ENCODE measurements around the gene RAB40A.
"Not testable (repeated sequence)": the region's sequence is repeated elsewhere in the genome, so short reads cannot be mapped to it uniquely, and the experiment has no call there.

The RAB40A gene

DNA sequence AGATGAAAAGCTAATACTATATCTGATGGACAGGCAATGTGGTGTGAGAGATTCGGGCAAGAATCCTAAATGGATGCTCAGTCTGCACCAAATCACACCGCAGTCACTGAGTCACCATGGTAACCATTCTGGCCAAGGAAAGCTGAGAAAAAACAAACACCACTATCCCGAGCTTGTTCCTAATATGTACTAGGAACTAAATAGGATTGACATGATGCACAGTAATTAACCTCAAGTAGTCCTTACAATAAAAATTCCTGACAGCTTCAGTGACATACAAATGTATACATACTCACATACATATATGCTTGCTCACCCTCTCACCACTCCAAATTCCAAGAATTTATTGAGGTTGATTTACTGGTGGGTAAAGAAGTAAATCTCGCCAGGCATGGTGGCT, 1.1 kb upstream of the RAB40A start:
- Histone ChIP-seq H3K36me3 (ENCODE audit: insufficient read depth, low read length) (no peaks in the 10 kb centered on the region), H3K9me3 (ENCODE audit: insufficient read depth, low read depth, low read length) (no peaks in the 10 kb centered on the region), H3K4me3 (ENCODE audit: low read length) (no peak overlapping the region), H3K9ac (ENCODE audit: low read depth, low read length) (no peak overlapping the region), H3K27me3 (ENCODE audit: insufficient read depth, low read length) (no peaks in the 10 kb centered on the region), H3K4me1 (ENCODE audit: insufficient read depth, low read length) (no peaks in the 10 kb centered on the region), H3K27ac (ENCODE audit: low read depth, low read length) (no peak overlapping the region)
- 93% methylated on average over 3 of the region's 4 CpGs for WGBS

DNA sequence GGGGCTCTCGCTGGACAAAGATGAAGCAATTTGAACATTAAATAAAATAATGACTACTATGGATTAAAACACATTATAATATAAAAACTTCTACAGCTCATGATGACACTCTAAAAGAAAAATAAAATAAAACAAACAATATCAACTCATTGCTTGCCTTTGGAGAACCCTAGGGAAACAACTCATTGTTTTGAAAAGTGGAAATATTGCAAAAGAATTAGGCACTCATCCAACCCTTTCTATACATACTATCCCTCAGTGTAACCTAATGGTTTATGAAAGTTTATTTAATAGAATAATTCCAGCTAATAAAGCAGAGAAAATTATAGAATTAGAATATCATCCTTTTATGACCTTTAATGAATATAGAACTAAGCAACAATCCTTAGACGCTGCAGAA, 718 bp downstream of the RAB40A start:
- H3K9me3 ChIP-seq (ENCODE audit: insufficient read depth, low read depth, low read length) = no peaks in the 10 kb centered on the region
- no peaks in the 10 kb centered on the region for H3K4me1 ChIP-seq (ENCODE audit: insufficient read depth, low read length)
- no peaks in the 10 kb centered on the region for H3K27me3 ChIP-seq (ENCODE audit: insufficient read depth, low read length)
- no peaks in the 10 kb centered on the region for H3K36me3 ChIP-seq (ENCODE audit: insufficient read depth, low read length)
- no CpG with 5 or more reads among the region's 2 CpGs for WGBS
- no peak overlapping the region for H3K4me3 ChIP-seq (ENCODE audit: low read length)
- no peak overlapping the region for H3K9ac ChIP-seq (ENCODE audit: low read depth, low read length)
- H3K27ac ChIP-seq (ENCODE audit: low read depth, low read length) = no peak overlapping the region

DNA sequence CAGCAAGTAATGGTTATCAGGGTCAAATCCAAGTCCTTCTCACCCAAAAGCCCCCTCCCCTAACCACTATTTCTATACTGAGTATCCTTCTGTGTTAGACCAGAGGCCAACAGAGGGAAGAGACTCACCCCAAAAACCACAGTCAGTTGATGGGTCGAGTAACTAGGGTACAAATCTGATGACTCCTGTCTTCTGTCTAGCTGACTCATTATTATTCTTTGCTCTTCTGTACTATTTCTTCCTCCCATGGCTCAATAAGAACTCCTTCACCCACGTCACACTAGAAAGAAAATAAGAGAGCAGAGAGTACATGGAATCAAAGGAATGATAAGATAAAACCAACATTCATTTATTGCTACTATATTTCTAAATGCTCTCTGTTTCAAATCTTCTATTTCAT, 2.0 kb downstream of the RAB40A start:
- no peak overlapping the region for H3K9ac ChIP-seq (ENCODE audit: low read depth, low read length)
- H3K4me1 ChIP-seq (ENCODE audit: insufficient read depth, low read length) = no peaks in the 10 kb centered on the region
- no peaks in the 10 kb centered on the region for H3K36me3 ChIP-seq (ENCODE audit: insufficient read depth, low read length)
- H3K4me3 ChIP-seq (ENCODE audit: low read length) = no peak overlapping the region
- WGBS = 100% methylated on average over 1 of the region's 2 CpGs
- no peaks in the 10 kb centered on the region for H3K9me3 ChIP-seq (ENCODE audit: insufficient read depth, low read depth, low read length)
- no peaks in the 10 kb centered on the region for H3K27me3 ChIP-seq (ENCODE audit: insufficient read depth, low read length)
- H3K27ac ChIP-seq (ENCODE audit: low read depth, low read length) = no peak overlapping the region

DNA sequence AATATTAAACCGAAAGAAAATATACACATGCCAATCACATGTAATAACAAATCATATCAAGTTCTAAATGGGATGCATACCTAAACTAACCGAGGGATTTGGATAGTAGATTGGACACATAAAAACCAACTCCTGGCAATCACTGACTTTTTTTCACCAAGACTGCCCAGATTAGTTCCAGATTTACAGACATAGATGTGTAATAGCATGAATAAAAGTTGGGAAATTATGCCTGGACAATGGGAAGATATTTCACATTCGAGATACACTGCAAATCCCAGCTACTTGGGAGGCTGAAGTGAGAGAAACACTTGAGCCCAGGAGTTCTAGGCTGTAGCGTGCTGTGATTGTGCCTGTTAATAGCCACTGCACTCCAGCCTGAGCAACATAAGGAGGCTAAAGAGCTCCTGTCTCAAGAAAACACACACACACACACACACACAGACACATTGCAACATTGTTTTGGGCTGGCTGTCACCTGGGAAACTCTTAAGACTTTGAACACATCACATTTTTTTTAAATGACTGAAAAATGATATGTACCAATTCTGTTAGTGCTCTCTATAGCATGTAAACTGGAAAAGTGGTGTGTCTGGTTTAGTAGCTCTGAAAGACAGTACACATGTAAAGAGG, 5.7 kb downstream of the RAB40A start:
- Histone ChIP-seq H3K9me3 (ENCODE audit: insufficient read depth, low read depth, low read length) (no peaks in the 10 kb centered on the region), H3K4me1 (ENCODE audit: insufficient read depth, low read length) (no peaks in the 10 kb centered on the region), H3K36me3 (ENCODE audit: insufficient read depth, low read length) (no peaks in the 10 kb centered on the region), H3K9ac (ENCODE audit: low read depth, low read length) (no peak overlapping the region), H3K4me3 (ENCODE audit: low read length) (no peak overlapping the region), H3K27ac (ENCODE audit: low read depth, low read length) (no peak overlapping the region), H3K27me3 (ENCODE audit: insufficient read depth, low read length) (no peaks in the 10 kb centered on the region)
- WGBS = 54% methylated on average over 4 of the region's 4 CpGs

DNA sequence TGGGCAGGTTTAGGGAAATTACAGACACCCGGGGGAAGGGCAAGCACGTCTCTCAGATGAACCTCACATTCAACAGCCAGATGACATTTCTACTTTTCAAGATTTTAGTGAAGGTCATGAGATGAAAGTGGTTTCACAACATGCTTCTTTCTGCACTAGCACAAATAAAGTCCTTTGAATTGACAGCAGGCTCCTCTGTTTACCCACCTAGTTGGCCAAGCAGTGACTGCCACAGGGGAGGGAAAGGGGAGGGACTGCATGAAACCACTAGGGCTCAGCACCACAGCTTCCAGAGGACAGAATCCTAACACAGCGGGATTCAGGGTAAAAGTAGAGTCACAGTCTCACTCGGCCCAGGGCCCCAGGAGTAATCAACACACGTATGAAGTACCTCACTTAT, 6.2 kb downstream of the RAB40A start:
- Histone ChIP-seq H3K27ac (ENCODE audit: low read depth, low read length) (no peak overlapping the region), H3K4me1 (ENCODE audit: insufficient read depth, low read length) (no peaks in the 10 kb centered on the region), H3K9ac (ENCODE audit: low read depth, low read length) (no peak overlapping the region), H3K36me3 (ENCODE audit: insufficient read depth, low read length) (no peaks in the 10 kb centered on the region), H3K9me3 (ENCODE audit: insufficient read depth, low read depth, low read length) (no peaks in the 10 kb centered on the region), H3K4me3 (ENCODE audit: low read length) (no peak overlapping the region), H3K27me3 (ENCODE audit: insufficient read depth, low read length) (no peaks in the 10 kb centered on the region)
- WGBS = 24% methylated on average over 3 of the region's 5 CpGs

DNA sequence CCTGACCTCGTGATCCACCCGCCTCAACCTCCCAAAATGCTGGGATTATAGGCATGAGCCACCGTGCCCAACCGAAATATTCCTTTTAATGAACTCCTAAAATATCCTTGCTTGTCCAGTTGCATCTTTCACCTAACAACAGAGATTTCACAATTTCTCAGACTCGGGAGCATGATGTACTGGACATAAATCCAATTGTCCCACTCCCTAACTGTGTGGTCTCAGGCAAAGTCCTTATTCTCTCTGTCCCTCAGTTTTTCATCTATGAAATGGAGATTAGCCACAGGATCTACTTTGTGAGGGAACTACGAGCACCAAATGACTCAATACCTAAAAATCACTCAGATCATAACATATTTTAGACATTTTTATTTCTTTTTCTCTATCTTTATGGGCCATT, 9.3 kb downstream of the RAB40A start:
- no peaks in the 10 kb centered on the region for H3K36me3 ChIP-seq (ENCODE audit: insufficient read depth, low read length)
- no peaks in the 10 kb centered on the region for H3K27me3 ChIP-seq (ENCODE audit: insufficient read depth, low read length)
- H3K9me3 ChIP-seq (ENCODE audit: insufficient read depth, low read depth, low read length) = no peaks in the 10 kb centered on the region
- 95% methylated on average over 6 of the region's 6 CpGs for WGBS
- no peaks in the 10 kb centered on the region for H3K4me1 ChIP-seq (ENCODE audit: insufficient read depth, low read length)
- no peak overlapping the region for H3K9ac ChIP-seq (ENCODE audit: low read depth, low read length)
- no peak overlapping the region for H3K4me3 ChIP-seq (ENCODE audit: low read length)
- H3K27ac ChIP-seq (ENCODE audit: low read depth, low read length) = no peak overlapping the region

DNA sequence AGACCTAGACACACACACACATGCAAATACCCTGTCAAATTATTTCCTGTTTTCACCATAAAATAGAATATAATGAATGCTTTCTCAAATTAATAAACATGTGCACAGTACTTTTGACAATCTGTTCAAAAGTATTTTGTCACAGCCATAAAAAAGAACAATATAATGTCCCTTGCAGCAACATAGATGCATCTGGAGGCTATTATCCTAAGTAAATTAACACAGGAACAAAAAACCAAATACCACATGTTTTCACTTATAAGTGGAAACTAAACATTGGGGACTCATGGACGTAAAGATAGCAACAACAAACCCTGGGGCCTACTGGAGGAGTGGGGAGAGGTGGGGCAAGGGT, 15.5 kb downstream of the RAB40A start:
- Histone ChIP-seq H3K27me3 (ENCODE audit: insufficient read depth, low read length) (no peaks in the 10 kb centered on the region), H3K4me1 (ENCODE audit: insufficient read depth, low read length) (no peaks in the 10 kb centered on the region), H3K9ac (ENCODE audit: low read depth, low read length) (no peak overlapping the region), H3K4me3 (ENCODE audit: low read length) (no peak overlapping the region), H3K27ac (ENCODE audit: low read depth, low read length) (no peak overlapping the region), H3K9me3 (ENCODE audit: insufficient read depth, low read depth, low read length) (no peaks in the 10 kb centered on the region), H3K36me3 (ENCODE audit: insufficient read depth, low read length) (no peaks in the 10 kb centered on the region)
- WGBS = 80% methylated on average over 1 of the region's 1 CpG

DNA sequence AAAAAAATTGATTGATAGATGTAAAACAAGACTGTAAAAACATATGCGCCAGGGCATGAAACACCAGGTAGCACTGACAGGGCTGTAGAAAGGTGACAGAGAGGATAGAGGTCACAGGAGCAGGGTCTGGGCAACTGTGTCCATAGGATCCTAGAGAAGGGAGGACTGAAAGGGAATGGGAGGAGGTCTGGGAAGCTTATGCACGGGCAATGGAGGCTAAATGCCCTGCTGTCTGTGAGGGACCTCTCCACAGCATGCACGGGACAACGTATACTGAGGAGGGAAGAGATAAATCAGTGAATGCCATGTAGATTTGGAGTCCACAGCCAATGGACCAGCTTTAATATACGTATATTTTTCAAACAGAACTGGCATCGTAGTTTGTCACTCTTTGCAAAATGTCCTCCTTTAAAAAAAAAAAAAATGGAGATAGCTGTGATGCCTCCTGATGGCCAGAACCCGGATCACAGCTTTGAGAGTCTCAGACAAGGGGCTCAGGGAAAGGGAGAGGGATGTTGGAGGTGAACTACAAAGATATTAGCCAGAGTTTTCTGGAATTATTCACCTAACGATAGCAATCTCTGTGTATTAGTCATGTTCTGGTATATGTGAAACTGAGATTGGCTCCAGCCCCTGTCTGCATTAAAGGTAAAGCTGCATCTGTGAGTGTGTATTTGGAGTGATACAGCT, 16.0 kb downstream of the RAB40A start:
- Histone ChIP-seq H3K9me3 (ENCODE audit: insufficient read depth, low read depth, low read length) (no peaks in the 10 kb centered on the region), H3K27me3 (ENCODE audit: insufficient read depth, low read length) (no peaks in the 10 kb centered on the region), H3K4me1 (ENCODE audit: insufficient read depth, low read length) (no peaks in the 10 kb centered on the region), H3K4me3 (ENCODE audit: low read length) (peak overlapping the region; percentile 30; the same call in 1 of the 2 replicates), H3K36me3 (ENCODE audit: insufficient read depth, low read length) (no peaks in the 10 kb centered on the region), H3K27ac (ENCODE audit: low read depth, low read length) (no peak overlapping the region), H3K9ac (ENCODE audit: low read depth, low read length) (0 out of 2 replicates have a peak overlapping the region, but pooled peaks have one; percentile 40)
- 54% methylated on average over 7 of the region's 8 CpGs for WGBS

DNA sequence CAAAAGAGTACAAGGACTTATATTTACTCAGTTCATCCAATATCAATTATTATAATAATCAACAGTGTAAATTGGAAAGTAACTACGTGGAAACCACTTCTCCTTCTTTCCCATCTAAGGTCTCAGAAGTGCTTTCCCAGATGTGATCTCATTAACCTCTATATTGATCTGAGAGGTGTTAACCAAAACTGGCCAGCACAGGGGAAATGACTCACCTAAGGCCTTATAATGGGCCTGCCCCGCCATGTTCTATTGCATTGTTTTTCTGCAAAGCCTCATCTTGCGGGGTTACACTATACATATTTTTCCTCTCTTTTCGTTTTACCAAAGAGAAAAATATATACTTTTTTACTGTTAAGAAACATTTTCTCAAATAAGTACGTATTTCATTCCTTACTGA, 20.5 kb downstream of the RAB40A start:
- Histone ChIP-seq H3K4me3 (ENCODE audit: low read length) (no peak overlapping the region), H3K27me3 (ENCODE audit: insufficient read depth, low read length) (no peaks in the 10 kb centered on the region), H3K9ac (ENCODE audit: low read depth, low read length) (no peak overlapping the region), H3K4me1 (ENCODE audit: insufficient read depth, low read length) (no peaks in the 10 kb centered on the region), H3K36me3 (ENCODE audit: insufficient read depth, low read length) (peaks cover 6% of the 10 kb centered on the region; the same call in 1 of the 2 replicates), H3K27ac (ENCODE audit: low read depth, low read length) (no peak overlapping the region), H3K9me3 (ENCODE audit: insufficient read depth, low read depth, low read length) (no peaks in the 10 kb centered on the region)
- WGBS = 97% methylated on average over 4 of the region's 5 CpGs

DNA sequence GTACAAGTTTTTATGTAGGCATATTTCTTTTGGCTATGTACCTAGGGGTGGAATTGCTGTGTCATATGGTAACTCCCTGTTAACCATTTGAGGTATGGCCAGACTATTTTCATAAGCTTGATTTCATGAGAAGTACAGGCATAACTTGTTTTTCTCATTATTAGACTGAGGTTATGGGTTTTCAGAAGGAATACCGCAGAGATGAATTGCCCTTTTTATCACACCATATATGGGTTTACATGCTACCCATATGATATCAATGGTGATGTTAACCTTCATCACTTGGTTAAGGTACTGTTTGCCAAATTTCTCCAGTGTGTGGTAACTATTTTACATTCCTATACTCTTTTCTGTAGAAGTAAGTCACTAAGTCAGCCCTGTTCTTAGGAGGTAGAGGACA, 23.5 kb downstream of the RAB40A start:
- WGBS = no CpG with 5 or more reads among the region's 1 CpG
- no peak overlapping the region for H3K27ac ChIP-seq (ENCODE audit: low read depth, low read length)
- H3K36me3 ChIP-seq (ENCODE audit: insufficient read depth, low read length) = peaks cover 11% of the 10 kb centered on the region; the same call in 1 of the 2 replicates
- no peaks in the 10 kb centered on the region for H3K4me1 ChIP-seq (ENCODE audit: insufficient read depth, low read length)
- no peaks in the 10 kb centered on the region for H3K27me3 ChIP-seq (ENCODE audit: insufficient read depth, low read length)
- no peaks in the 10 kb centered on the region for H3K9me3 ChIP-seq (ENCODE audit: insufficient read depth, low read depth, low read length)
- H3K4me3 ChIP-seq (ENCODE audit: low read length) = no peak overlapping the region
- H3K9ac ChIP-seq (ENCODE audit: low read depth, low read length) = no peak overlapping the region

DNA sequence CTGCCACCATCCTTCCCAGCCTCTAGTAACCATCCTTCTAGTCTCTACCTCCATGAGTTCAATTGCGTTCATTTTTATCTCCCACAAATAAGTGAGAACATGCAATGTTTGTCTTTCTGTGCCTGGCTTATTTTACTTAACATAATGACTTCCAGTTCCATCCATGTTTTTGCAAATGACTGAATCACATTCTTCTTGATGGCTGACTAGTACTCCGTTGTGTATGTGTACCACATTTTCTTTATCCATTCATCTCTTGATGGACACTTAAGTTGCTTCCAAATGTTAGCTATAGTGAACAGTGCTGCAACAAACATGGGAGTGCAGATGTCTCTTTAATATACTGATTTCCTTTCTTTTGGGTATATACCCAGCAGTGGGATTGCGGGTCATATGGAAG, 25.7 kb downstream of the RAB40A start:
- H3K27me3 ChIP-seq (ENCODE audit: insufficient read depth, low read length); H3K9me3 ChIP-seq (ENCODE audit: insufficient read depth, low read depth, low read length); H3K4me3 ChIP-seq (ENCODE audit: low read length); H3K27ac ChIP-seq (ENCODE audit: low read depth, low read length); H3K4me1 ChIP-seq (ENCODE audit: insufficient read depth, low read length); H3K9ac ChIP-seq (ENCODE audit: low read depth, low read length): not testable (repeated sequence)
- peaks cover 11% of the 10 kb centered on the region; the same call in 1 of the 2 replicates for H3K36me3 ChIP-seq (ENCODE audit: insufficient read depth, low read length)
- WGBS = 98% methylated on average over 2 of the region's 3 CpGs

DNA sequence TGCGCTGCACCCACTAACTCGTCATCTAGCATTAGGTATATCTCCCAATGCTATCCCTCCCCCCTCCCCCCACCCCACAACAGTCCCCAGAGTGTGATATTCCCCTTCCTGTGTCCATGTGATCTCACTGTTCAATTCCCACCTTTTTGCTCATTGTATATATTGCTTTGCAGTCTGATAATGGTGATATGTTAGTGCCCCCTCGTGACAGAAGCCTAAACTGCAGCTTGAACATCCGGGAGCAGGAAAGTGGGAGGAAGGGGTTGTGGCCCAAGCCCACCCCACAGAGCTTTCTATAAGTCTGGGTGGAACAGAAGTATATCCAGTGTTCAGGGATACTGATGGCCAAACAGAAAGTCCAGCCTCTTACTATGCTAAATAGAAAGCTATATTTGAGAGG, 29.6 kb downstream of the RAB40A start:
- not testable (repeated sequence) for H3K4me1 ChIP-seq (ENCODE audit: insufficient read depth, low read length); H3K9me3 ChIP-seq (ENCODE audit: insufficient read depth, low read depth, low read length); H3K36me3 ChIP-seq (ENCODE audit: insufficient read depth, low read length); H3K27ac ChIP-seq (ENCODE audit: low read depth, low read length); H3K9ac ChIP-seq (ENCODE audit: low read depth, low read length); H3K27me3 ChIP-seq (ENCODE audit: insufficient read depth, low read length); H3K4me3 ChIP-seq (ENCODE audit: low read length)
- 12% methylated on average over 2 of the region's 4 CpGs for WGBS
